H9 (cell line): ENCODE data around the gene CCDC142. TPM values are rescaled to one million over a fixed set of nuclear protein-coding genes. Genes with fewer than 3 reads are reported as not detected.

Experiments
- DNase-seq: peaks from one replicate; pipeline ENCODE4 v3.0.0-alpha.2; 2017
- H2AFZ ChIP-seq: one replicate; pipeline ENCODE4 v1.6.1; 2013; ENCODE audit warnings: mild to moderate bottlenecking, low read length, control low read depth, moderate library complexity
- H2AK5ac ChIP-seq: 2 replicates; pipeline ENCODE4 v1.6.1; 2013; ENCODE audit warnings: low read length, control low read depth, mixed read lengths; ENCODE audit not compliant: insufficient read length
- H2BK120ac ChIP-seq: one replicate; pipeline ENCODE4 v1.6.1; 2013; ENCODE audit warnings: low read depth, mild to moderate bottlenecking, low read length, control low read depth, inconsistent platforms; ENCODE audit not compliant: poor library complexity, severe bottlenecking
- H2BK12ac ChIP-seq: 2 replicates; pipeline ENCODE4 v1.6.1; 2013; ENCODE audit warnings: low read length, control low read depth, mixed read lengths, low read depth; ENCODE audit not compliant: insufficient read length
- H2BK15ac ChIP-seq: 2 replicates; pipeline ENCODE4 v1.6.1; 2013; ENCODE audit warnings: low read depth, low read length, control low read depth
- H2BK20ac ChIP-seq: one replicate; pipeline ENCODE4 v1.6.1; 2013; ENCODE audit warnings: low read depth, mild to moderate bottlenecking, low read length, control low read depth, inconsistent platforms; ENCODE audit not compliant: poor library complexity, severe bottlenecking
- H2BK5ac ChIP-seq: 2 replicates; pipeline ENCODE4 v1.6.1; 2013; ENCODE audit warnings: low read length, control low read depth, mixed read lengths; ENCODE audit not compliant: insufficient read length
- H3K14ac ChIP-seq: 2 replicates; pipeline ENCODE4 v1.6.1; 2013; ENCODE audit warnings: low read length, control low read depth; ENCODE audit not compliant: insufficient read depth
- H3K18ac ChIP-seq: 2 replicates; pipeline ENCODE4 v1.6.1; 2013; ENCODE audit warnings: low read depth, mild to moderate bottlenecking, mixed read lengths, low read length, control low read depth; ENCODE audit not compliant: insufficient read length
- H3K23ac ChIP-seq: 2 replicates; pipeline ENCODE4 v1.6.1; 2013; ENCODE audit warnings: low read length, control low read depth, mixed read lengths, low read depth; ENCODE audit not compliant: insufficient read length
- H3K23me2 ChIP-seq: 2 replicates; pipeline ENCODE4 v1.6.1; 2013; ENCODE audit warnings: low read depth, mild to moderate bottlenecking, mixed read lengths, low read length, control low read depth; ENCODE audit not compliant: insufficient read length, poor library complexity, severe bottlenecking
- H3K27ac ChIP-seq: 2 replicates; pipeline ENCODE4 v1.5.1; 2013; ENCODE audit warnings: low read length, control low read depth, mixed read lengths, low read depth; ENCODE audit not compliant: insufficient read length
- H3K27me3 ChIP-seq: 2 replicates; pipeline ENCODE4 v1.6.1; 2013; ENCODE audit warnings: low read length, control low read depth, inconsistent platforms; ENCODE audit not compliant: insufficient read depth
- H3K4ac ChIP-seq: 2 replicates; pipeline ENCODE4 v1.6.1; 2013; ENCODE audit warnings: low read depth, mild to moderate bottlenecking, control low read depth, inconsistent platforms, low read length, moderate library complexity
- H3K4me1 ChIP-seq: 2 replicates; pipeline ENCODE4 v1.6.1; 2013; ENCODE audit warnings: low read length, control low read depth, inconsistent platforms; ENCODE audit not compliant: insufficient read depth
- H3K4me2 ChIP-seq: 2 replicates; pipeline ENCODE4 v1.6.1; 2013; ENCODE audit warnings: low read length, control low read depth, mixed read lengths; ENCODE audit not compliant: insufficient read length, insufficient read depth
- H3K56ac ChIP-seq: 2 replicates; pipeline ENCODE4 v1.6.1; 2013; ENCODE audit warnings: low read depth, mild to moderate bottlenecking, mixed read lengths, low read length, control low read depth; ENCODE audit not compliant: insufficient read length
- H3K79me1 ChIP-seq: 2 replicates; pipeline ENCODE4 v1.6.1; 2013; ENCODE audit warnings: low read depth, mild to moderate bottlenecking, moderate library complexity, low read length, control low read depth, inconsistent platforms; ENCODE audit not compliant: insufficient read depth, poor library complexity, severe bottlenecking
- H3K79me2 ChIP-seq: 2 replicates; pipeline ENCODE4 v1.6.1; 2013; ENCODE audit warnings: low read length, control low read depth, inconsistent platforms; ENCODE audit not compliant: insufficient read depth
- H3K9ac ChIP-seq: 2 replicates; pipeline ENCODE4 v1.6.1; 2013; ENCODE audit warnings: low read length, control low read depth, mixed read lengths; ENCODE audit not compliant: insufficient read length; ENCODE audit errors: extremely low read depth
- H3K9me3 ChIP-seq: one replicate; pipeline ENCODE4 v1.6.1; 2013; ENCODE audit warnings: low read depth, low read length, inconsistent platforms; ENCODE audit not compliant: control insufficient read depth
- H3T11ph ChIP-seq: one replicate; pipeline ENCODE4 v1.6.1; 2013; ENCODE audit warnings: mild to moderate bottlenecking, low read length, control low read depth, inconsistent platforms
- H4K20me1 ChIP-seq: one replicate; pipeline ENCODE4 v1.6.1; 2013; ENCODE audit not compliant: control insufficient read depth, insufficient read length, insufficient read depth
- H4K5ac ChIP-seq: 2 replicates; pipeline ENCODE4 v1.6.1; 2013; ENCODE audit warnings: low read depth, mild to moderate bottlenecking, mixed read lengths, low read length, control low read depth; ENCODE audit not compliant: insufficient read length
- H4K8ac ChIP-seq: replicated peaks from 2 replicates; pipeline ENCODE4 v1.6.1; 2013; ENCODE audit warnings: low read length, control low read depth, mixed read lengths, low read depth; ENCODE audit not compliant: insufficient read length
- H4K91ac ChIP-seq: 2 replicates; pipeline ENCODE4 v1.6.1; 2013; ENCODE audit warnings: low read depth, mild to moderate bottlenecking, moderate library complexity, mixed read lengths, low read length, control low read depth; ENCODE audit not compliant: insufficient read length
- H3K27ac Mint-ChIP-seq, 3 experiments: 2 replicates in 2 of 3; 3 replicates in 1 of 3; pipeline ENCODE4 v1.8.0; 2020 to 2021; ENCODE audit warnings: mixed read lengths in 3 of 3, mild to moderate bottlenecking in 1 of 3, moderate library complexity in 1 of 3
- H3K27me3 Mint-ChIP-seq: 2 replicates; pipeline ENCODE4 v1.8.0; 2021; ENCODE audit warnings: low read depth, mild to moderate bottlenecking, moderate library complexity, mixed read lengths
- H3K36me3 Mint-ChIP-seq, 3 experiments: 2 replicates in 2 of 3; 3 replicates in 1 of 3; pipeline ENCODE4 v1.8.0; 2020 to 2021; ENCODE audit warnings: low read depth in 3 of 3, mixed read lengths in 3 of 3; ENCODE audit not compliant: insufficient read depth in 1 of 3
- H3K4me1 Mint-ChIP-seq, 2 experiments: 2 replicates each; pipeline ENCODE4 v1.8.0; 2020; ENCODE audit warnings: mixed read lengths in 2 of 2
- H3K4me3 Mint-ChIP-seq, 2 experiments: 2 replicates in 1 of 2; 3 replicates in 1 of 2; pipeline ENCODE4 v1.8.0; 2020 to 2021; ENCODE audit warnings: mild to moderate bottlenecking in 2 of 2, mixed read lengths in 2 of 2, moderate library complexity in 1 of 2
- H3K9me3 Mint-ChIP-seq, 2 experiments: 2 replicates in 1 of 2; 3 replicates in 1 of 2; pipeline ENCODE4 v1.8.0; 2020; ENCODE audit warnings: mild to moderate bottlenecking in 2 of 2, mixed read lengths in 2 of 2, moderate library complexity in 1 of 2
- CTCF ChIP-seq: fragments of 200-600 bp; sonication (generic); conservative IDR thresholded peaks from 3 replicates; pipeline ENCODE4 v1.8.0; 2021; ENCODE audit warnings: antibody characterized with exemption, mild to moderate bottlenecking
- WGBS: extraction: QIAGEN DNeasy Blood & Tissue Kit; methylation state at CpG from one replicate; pipeline ENCODE4 v1.1.7; 2013; ENCODE audit warnings: missing lambda C conversion rate, low lambda C conversion rate, mixed read lengths; ENCODE audit not compliant: insufficient read length; ENCODE audit errors: extremely low coverage; 5-methylcytosine and 5-hydroxymethylcytosine counted together
- total RNA-seq: library from RNA; stranded (reverse); gene quantifications from 2 replicates; pipeline ENCODE4 v1.2.1, GENCODE V29; 2021

Gene CCDC142
- total RNA-seq, 1 experiment from 2014 or later, result 21.5 TPM

- no peak for DNase-seq
- no peak overlapping the region for H3K9ac ChIP-seq
These were observed 56.5 kb downstream of the CCDC142 start for GRCh38 chr2:74426181-74426758.

More at GRCh38 chr2:74426181-74426758, 56.5 kb downstream of the CCDC142 start:
- Histone ChIP-seq H3K56ac (no peak overlapping the region), H3K23me2 (peaks cover 7% of the 10 kb centered on the region), H3K18ac (no peak overlapping the region), H4K20me1 (no peaks in the 10 kb centered on the region), H4K8ac (no peak overlapping the region), H3K79me1 (no peaks in the 10 kb centered on the region), H2AFZ (no peak overlapping the region), H3K4me2 (no peak overlapping the region), H3K79me2 (no peaks in the 10 kb centered on the region), H3K23ac (no peak overlapping the region), H2AK5ac (no peak overlapping the region), H3K4me1 (no peaks in the 10 kb centered on the region), H4K5ac (no peak overlapping the region), H3K27ac (no peak overlapping the region), H3K14ac (no peak overlapping the region), H3K27me3 (no peaks in the 10 kb centered on the region), H3K9me3 (no peaks in the 10 kb centered on the region), H2BK20ac (no peak overlapping the region), H2BK15ac (no peak overlapping the region), H3K4ac (no peak overlapping the region), H2BK12ac (no peak overlapping the region), H3T11ph (no peak overlapping the region), H2BK120ac (no peak overlapping the region), H2BK5ac (no peak overlapping the region), H4K91ac (no peak overlapping the region)
- Mint-ChIP-seq H3K36me3 (peaks cover 35 to 74% (median 70%) of the 10 kb centered on the region in 3 experiments), H3K4me1 (peaks cover 8 to 14% of the 10 kb centered on the region in 2 experiments), H3K27me3 (peaks cover 12% of the 10 kb centered on the region), H3K27ac (peak overlapping the region in 2 of 3 experiments; percentile 29 to 65; a peak in 3 of 7 replicates), H3K4me3 (no peak overlapping the region), H3K9me3 (no peaks in the 10 kb centered on the region; a peak in 2 of 5 replicates)
- WGBS, result no CpG with 5 or more reads among the region's 14 CpGs
- TF ChIP-seq CTCF, result no peak
